NCI-H2227 (cell line): ENCODE results near the gene DENND2A.
"Not testable (repeated sequence)": the region's sequence is repeated elsewhere in the genome, so short reads cannot be mapped to it uniquely, and the experiment has no call there.

ENCODE experiments used
- DNase-seq: peaks from one replicate; lab custom pipeline; 2025; ENCODE audit not compliant: unreplicated experiment; lab: John Stamatoyannopoulos, UW

The DENND2A gene

GRCh38 chr7:140619915-140620510 lies 20.6 kb downstream of the DENND2A start:
- not testable (repeated sequence) for DNase-seq

DNA sequence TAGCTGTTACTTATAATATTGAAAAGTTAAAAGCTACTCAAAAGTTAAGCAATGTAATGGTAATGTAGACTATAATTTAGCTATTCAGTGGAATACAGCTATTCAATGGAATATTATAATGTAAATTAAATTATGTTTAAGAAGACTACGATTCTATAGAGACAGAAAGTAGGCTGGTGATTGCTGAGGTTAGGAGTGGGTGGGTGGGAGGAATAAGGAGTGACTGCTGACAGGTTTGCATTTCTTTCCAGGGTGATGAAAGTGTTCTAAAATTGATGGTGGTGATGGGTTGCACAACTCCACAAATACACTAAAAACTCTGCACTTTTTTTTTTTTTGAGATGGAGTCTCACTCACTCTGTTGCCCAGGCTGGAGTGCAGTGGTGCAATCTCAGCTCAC lies 21.4 kb downstream of the DENND2A start:
- no peak for DNase-seq

GRCh38 chr7:140618306-140618705 lies 22.3 kb downstream of the DENND2A start:
- no peak for DNase-seq

GRCh38 chr7:140617081-140617480 lies 23.5 kb downstream of the DENND2A start:
- DNase-seq: no peak

- peak; percentile 82 for DNase-seq
Measured at GRCh38 chr7:140616328-140616727, 24.3 kb downstream of the DENND2A start.

GRCh38 chr7:140611641-140612040 lies 29.0 kb downstream of the DENND2A start:
- DNase-seq: no peak

DNA sequence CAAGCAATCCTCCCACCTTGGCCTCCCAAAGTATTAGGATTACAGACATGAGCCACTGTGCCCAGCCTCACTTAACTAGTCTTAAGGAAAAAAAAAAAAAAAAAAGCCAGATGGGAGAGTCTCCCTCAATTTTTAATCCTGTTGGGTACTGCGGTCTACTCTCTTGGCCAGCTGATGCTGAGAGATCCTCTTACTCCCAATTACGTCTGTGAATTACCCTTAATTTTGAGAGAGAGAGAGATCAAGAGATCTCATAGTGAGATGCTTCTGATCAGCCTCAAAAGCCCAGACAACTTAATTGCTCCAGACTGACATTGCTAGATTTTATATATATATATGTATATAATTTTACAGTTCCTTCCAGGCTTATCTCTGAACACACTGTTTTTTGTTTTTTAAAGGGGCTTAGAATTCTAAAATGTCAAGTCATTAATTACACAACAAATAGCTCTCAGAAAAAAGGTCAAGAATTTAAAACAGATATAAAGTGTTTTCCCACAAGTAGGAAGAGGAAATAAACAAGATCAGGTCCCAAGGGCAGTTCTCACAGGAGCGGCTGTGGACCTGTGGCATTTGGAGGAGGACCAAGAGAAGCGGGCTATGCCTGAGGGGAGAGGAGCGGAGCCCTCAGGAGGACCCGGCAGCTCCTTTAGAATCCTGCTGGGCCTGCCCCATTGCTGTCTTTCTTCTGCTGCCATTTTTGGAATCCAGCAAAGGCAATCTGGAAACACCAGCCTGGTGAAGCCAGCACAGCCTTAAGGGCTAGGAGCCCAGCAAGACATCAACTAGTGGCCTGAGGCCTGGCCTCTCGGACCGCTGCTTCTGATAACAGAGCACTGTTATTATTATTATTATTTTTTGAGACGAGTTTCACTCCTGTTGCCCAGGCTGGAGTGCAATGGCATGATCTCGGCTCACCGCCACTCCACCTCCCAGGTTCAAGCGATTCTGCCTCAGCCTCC lies 30.1 kb downstream of the DENND2A start:
- DNase-seq: no peak

- no peak for DNase-seq
Measured at GRCh38 chr7:140609646-140610045, 31.0 kb downstream of the DENND2A start.

GRCh38 chr7:140607441-140607989 lies 33.1 kb downstream of the DENND2A start:
- no peak for DNase-seq

DNA sequence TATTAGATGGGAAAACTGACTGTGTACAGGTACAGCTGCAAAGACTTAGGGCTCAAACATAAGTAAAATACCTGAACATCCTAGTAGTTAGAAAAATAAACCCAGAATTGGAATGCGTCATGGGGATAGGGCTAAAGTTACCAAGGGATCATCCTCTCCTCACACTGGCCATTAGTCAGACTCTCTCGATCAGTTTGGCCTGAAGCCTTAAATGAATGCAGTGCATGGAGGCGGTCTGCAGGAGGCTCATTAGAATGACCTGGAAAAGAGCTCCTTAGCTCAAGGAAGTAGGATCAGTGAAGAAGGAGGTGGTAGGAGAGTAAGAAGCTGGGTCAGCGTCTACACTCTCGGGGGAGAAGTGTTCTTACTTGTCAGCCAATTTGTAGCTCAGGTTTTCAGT lies 35.3 kb downstream of the DENND2A start:
- DNase-seq: no peak

DNA sequence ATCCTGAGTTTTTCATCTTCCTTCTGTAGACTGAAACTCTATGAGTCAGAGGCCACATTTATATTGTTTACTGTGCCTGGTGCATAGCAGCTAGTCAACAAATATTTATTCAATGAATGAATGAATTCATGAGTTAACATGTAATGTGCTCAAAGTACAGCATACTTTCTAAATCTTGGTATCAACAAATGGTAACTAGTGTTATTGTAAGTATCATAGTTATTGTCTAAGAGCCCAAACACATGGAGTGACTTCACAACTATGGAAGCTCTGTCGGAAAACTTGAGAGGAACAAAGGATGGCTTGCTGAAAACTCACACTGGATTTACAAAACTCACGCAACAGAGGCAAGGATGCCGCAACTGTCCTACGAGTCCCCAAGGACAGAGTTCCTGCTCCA lies 35.9 kb downstream of the DENND2A start:
- no peak for DNase-seq

DNA sequence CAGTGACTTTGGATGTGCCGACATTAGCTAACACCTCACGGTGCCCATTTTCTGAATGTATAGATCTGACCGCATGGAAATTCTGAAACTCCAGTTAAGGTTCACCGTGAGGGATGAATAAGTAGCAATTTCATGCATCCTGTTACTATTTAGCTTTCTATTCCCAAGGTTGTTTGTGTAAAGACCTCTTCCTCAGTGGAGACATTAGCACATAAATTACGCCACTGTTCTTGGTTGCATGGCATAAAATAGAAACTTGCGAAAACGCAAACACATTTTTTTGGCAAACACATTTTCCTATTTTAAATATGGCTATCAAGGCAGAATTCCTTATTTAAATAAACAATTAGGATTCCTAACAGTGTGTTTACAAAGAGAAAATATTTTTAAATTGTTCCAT lies 36.5 kb downstream of the DENND2A start:
- no peak for DNase-seq

GRCh38 chr7:140601566-140602174 lies 38.9 kb downstream of the DENND2A start:
- no peak for DNase-seq

- DNase-seq: no peak
Measured at GRCh38 chr7:140600341-140600740, 40.3 kb downstream of the DENND2A start.

DNA sequence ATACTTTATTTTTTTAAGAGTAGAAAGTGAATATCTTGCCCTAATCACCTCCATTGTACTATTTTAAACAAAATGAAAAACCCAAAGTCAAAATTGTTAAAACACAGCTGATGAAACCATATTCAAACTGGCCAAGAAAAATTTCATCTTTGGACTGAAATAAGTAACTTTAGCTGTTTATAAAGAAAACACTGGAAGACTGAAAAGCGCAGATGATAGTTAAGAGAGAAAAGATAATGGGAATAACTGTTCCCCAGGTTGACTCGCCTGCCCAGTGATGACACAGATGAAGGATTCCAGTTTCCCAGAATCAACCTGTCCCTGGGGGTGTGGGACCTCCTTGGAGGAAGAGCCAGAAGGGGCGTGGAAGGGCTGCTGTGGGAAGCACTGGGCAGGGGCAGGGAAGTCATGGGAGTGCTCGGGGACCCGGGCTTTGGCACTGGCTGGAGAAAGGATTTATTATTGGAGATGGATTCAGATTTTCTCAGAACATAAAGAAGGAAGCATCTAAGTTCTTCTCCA lies 43.1 kb downstream of the DENND2A start:
- DNase-seq: no peak

- no peak for DNase-seq
Measured at GRCh38 chr7:140596519-140597427, 43.8 kb downstream of the DENND2A start.

GRCh38 chr7:140595468-140596092 lies 45.0 kb downstream of the DENND2A start:
- DNase-seq: no peak

GRCh38 chr7:140594131-140594691 lies 46.4 kb downstream of the DENND2A start:
- no peak for DNase-seq

DNA sequence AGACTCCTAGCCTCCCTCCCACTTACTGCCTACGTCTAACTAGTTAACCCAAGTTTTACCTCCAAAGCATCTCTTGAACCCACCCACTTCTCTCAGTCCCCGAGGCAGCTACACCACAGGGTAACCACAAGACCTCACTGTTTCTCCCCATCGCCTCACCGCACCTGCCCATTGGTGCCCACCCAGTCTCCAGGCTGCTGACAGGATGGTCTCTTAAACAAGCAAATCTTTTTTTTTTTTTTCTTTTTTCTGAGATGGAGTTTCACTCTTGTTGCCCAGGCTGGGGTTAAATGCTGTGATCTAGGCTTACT lies 47.0 kb downstream of the DENND2A start:
- DNase-seq: no peak
